Pons (tissue), 1 donor: Measurements from ENCODE around the gene MALAT1.
"Not testable (repeated sequence)": the region's sequence is repeated elsewhere in the genome, so short reads cannot be mapped to it uniquely, and the experiment has no call there.

Source experiments
- DNase-seq: peaks from one replicate; pipeline ENCODE4 v3.0.0-alpha.2; 2016; ENCODE audit warnings: low spot score

Gene MALAT1

GRCh38 chr11:65522718-65523630 is 24.1 kb downstream of the MALAT1 start:
- peak; percentile 56 for DNase-seq

- DNase-seq = not testable (repeated sequence)
Observed at GRCh38 chr11:65523631-65523968, 24.8 kb downstream of the MALAT1 start.

- peak; percentile 60 for DNase-seq
Observed at GRCh38 chr11:65524014-65524740, 25.3 kb downstream of the MALAT1 start.

GRCh38 chr11:65524741-65525545 is 26.1 kb downstream of the MALAT1 start, which contains the start of gene SCYL1:
SCYL1 (plus strand) TSS chr11:65525083; CDS start chr11:65525154, 71 bp downstream.
- peak; percentile 67 for DNase-seq

- no peak for DNase-seq
Observed at GRCh38 chr11:65525546-65526480, 27.0 kb downstream of the MALAT1 start.

GRCh38 chr11:65526744-65527143 is 27.9 kb downstream of the MALAT1 start:
- DNase-seq = no peak

- no peak for DNase-seq
Observed at GRCh38 chr11:65528819-65529350, 30.0 kb downstream of the MALAT1 start.

- no peak for DNase-seq
Observed at GRCh38 chr11:65529475-65530156, 30.8 kb downstream of the MALAT1 start.

GRCh38 chr11:65530157-65530496 is 31.3 kb downstream of the MALAT1 start:
- no peak for DNase-seq

GRCh38 chr11:65532388-65533064 is 33.7 kb downstream of the MALAT1 start:
- DNase-seq = no peak

- no peak for DNase-seq
Observed at GRCh38 chr11:65535102-65535501, 36.3 kb downstream of the MALAT1 start.

GRCh38 chr11:65536412-65537295 is 37.8 kb downstream of the MALAT1 start:
- DNase-seq = no peak

- DNase-seq = no peak
Observed at GRCh38 chr11:65537296-65537597, 38.4 kb downstream of the MALAT1 start.

- no peak for DNase-seq
Observed at GRCh38 chr11:65537620-65538231, 38.9 kb downstream of the MALAT1 start.

GRCh38 chr11:65538232-65538914 is 39.5 kb downstream of the MALAT1 start:
- DNase-seq = no peak

- no peak for DNase-seq
Observed at GRCh38 chr11:65538915-65539743, 40.3 kb downstream of the MALAT1 start.

- no peak for DNase-seq
Observed at GRCh38 chr11:65539744-65540289, 41.0 kb downstream of the MALAT1 start.
